T-helper 22 cell (primary cell): Measurements from ENCODE around the gene C10orf120.

Experiments used
- DNase-seq: peaks from one replicate; pipeline ENCODE4 v3.0.0-alpha.2; 2020; ENCODE audit warnings: low read depth

C10orf120 gene

GRCh38 chr10:122660696-122661095, 39.0 kb downstream of the C10orf120 start:
- DNase-seq, result no peak

GRCh38 chr10:122659651-122660050, 40.0 kb downstream of the C10orf120 start:
- DNase-seq, result no peak

GRCh38 chr10:122659126-122659525, 40.5 kb downstream of the C10orf120 start:
- no peak for DNase-seq

- DNase-seq, result no peak
Measured at GRCh38 chr10:122658356-122659049, 41.1 kb downstream of the C10orf120 start.

- no peak for DNase-seq
Measured at GRCh38 chr10:122657729-122658128, 41.9 kb downstream of the C10orf120 start.

GRCh38 chr10:122657255-122657654, 42.4 kb downstream of the C10orf120 start:
- no peak for DNase-seq

- DNase-seq, result no peak
Measured at GRCh38 chr10:122656741-122657140, 42.9 kb downstream of the C10orf120 start.

- no peak for DNase-seq
Measured at GRCh38 chr10:122656308-122656705, 43.3 kb downstream of the C10orf120 start.

GRCh38 chr10:122655524-122656307, 43.9 kb downstream of the C10orf120 start:
- DNase-seq, result no peak

GRCh38 chr10:122650331-122650730, 49.3 kb downstream of the C10orf120 start:
- DNase-seq, result no peak

GRCh38 chr10:122649903-122650302, 49.7 kb downstream of the C10orf120 start:
- DNase-seq, result no peak

- DNase-seq, result no peak
Measured at GRCh38 chr10:122648599-122649428, 50.8 kb downstream of the C10orf120 start.
